DND-41 (cell line): ENCODE data around the gene PTPRD.

Source experiments
- ATAC-seq: fragments of 200-7000 bp; cut with Tn5 transposase; 3 replicates; pipeline ENCODE4 v1.9.1; 2021; ENCODE audit warnings: low read depth; ENCODE audit not compliant: insufficient read depth
- DNase-seq: peaks from one replicate; pipeline ENCODE4 v3.0.0-alpha.2; 2020
- H2AFZ ChIP-seq: 2 replicates; pipeline ENCODE4 v1.6.0; 2012; ENCODE audit warnings: low read depth, low read length
- H3K27ac ChIP-seq: 2 replicates; pipeline ENCODE4 v1.5.1; 2012; ENCODE audit warnings: low read length, inconsistent platforms
- H3K27me3 ChIP-seq: fragments of 200-600 bp; sonication (generic); 2 replicates; pipeline ENCODE4 v1.6.0; 2012; ENCODE audit warnings: low read length, mild to moderate bottlenecking, inconsistent platforms; ENCODE audit not compliant: insufficient read depth, poor library complexity
- H3K36me3 ChIP-seq: 2 replicates; pipeline ENCODE4 v1.5.1; 2012; ENCODE audit warnings: low read length, inconsistent platforms; ENCODE audit not compliant: insufficient read depth
- H3K4me1 ChIP-seq: 2 replicates; pipeline ENCODE4 v1.5.1; 2012; ENCODE audit warnings: mild to moderate bottlenecking, low read length; ENCODE audit not compliant: insufficient read depth
- H3K4me2 ChIP-seq: 2 replicates; pipeline ENCODE4 v1.6.0; 2012; ENCODE audit warnings: mild to moderate bottlenecking, moderate library complexity, low read length, inconsistent platforms; ENCODE audit not compliant: insufficient read depth
- H3K4me3 ChIP-seq, 2 experiments: fragments of 200-600 bp in 1 of 2; shearing (Covaris generic) in 1 of 2; 2 replicates each; pipeline ENCODE4 v1.5.1; 2012 to 2016; ENCODE audit warnings: inconsistent platforms in 2 of 2, low read length in 2 of 2, mild to moderate bottlenecking in 2 of 2, low read depth in 1 of 2, moderate library complexity in 1 of 2
- H3K79me2 ChIP-seq: 2 replicates; pipeline ENCODE4 v1.6.0; 2012; ENCODE audit warnings: low read length, inconsistent platforms; ENCODE audit not compliant: insufficient read depth
- H3K9ac ChIP-seq: 2 replicates; pipeline ENCODE4 v1.6.0; 2012; ENCODE audit warnings: low read depth, mild to moderate bottlenecking, inconsistent platforms, low read length, moderate library complexity
- H3K9me3 ChIP-seq: 2 replicates; pipeline ENCODE4 v1.5.1; 2012; ENCODE audit warnings: low read length, moderate library complexity, mild to moderate bottlenecking, inconsistent platforms; ENCODE audit not compliant: insufficient read depth, severe bottlenecking
- H4K20me1 ChIP-seq: 2 replicates; pipeline ENCODE4 v1.6.0; 2012; ENCODE audit warnings: low read length; ENCODE audit not compliant: insufficient read depth
- CTCF ChIP-seq: IDR thresholded peaks from 2 replicates; pipeline ENCODE4 v1.5.1; 2012; ENCODE audit warnings: borderline replicate concordance, low read length, moderate library complexity, mild to moderate bottlenecking; ENCODE audit not compliant: poor library complexity, severe bottlenecking; ENCODE audit errors: extremely low read depth
- EZH2 ChIP-seq: IDR thresholded peaks from 3 replicates; pipeline ENCODE4 v1.6.1; 2012; ENCODE audit warnings: borderline replicate concordance, low read depth, mild to moderate bottlenecking, moderate library complexity, low read length, inconsistent platforms; ENCODE audit not compliant: severe bottlenecking

PTPRD gene

GRCh38 chr9:8874482-8874881 lies 1738.3 kb downstream of the PTPRD start:
- ATAC-seq: no peak
- H3K4me1 ChIP-seq: no peaks in the 10 kb centered on the region

GRCh38 chr9:8872802-8873201 lies 1740.0 kb downstream of the PTPRD start:
- H3K27ac ChIP-seq: no peak overlapping the region
- no peak overlapping the region for H3K4me3 ChIP-seq
- TF ChIP-seq CTCF: no peak
- TF ChIP-seq EZH2: no peak
- no peaks in the 10 kb centered on the region for H3K4me1 ChIP-seq
- H2AFZ ChIP-seq: no peak overlapping the region
- no peaks in the 10 kb centered on the region for H3K27me3 ChIP-seq
- H3K36me3 ChIP-seq: no peaks in the 10 kb centered on the region
- ATAC-seq (no peak), DNase-seq (no peak)
- H3K9me3 ChIP-seq: no peaks in the 10 kb centered on the region
- H3K79me2 ChIP-seq: no peaks in the 10 kb centered on the region
- no peak overlapping the region for H3K9ac ChIP-seq
- no peaks in the 10 kb centered on the region for H4K20me1 ChIP-seq
- no peak overlapping the region for H3K4me2 ChIP-seq

More at GRCh38 chr9:8874482-8874881, 1738.3 kb downstream of the PTPRD start:
- Histone ChIP-seq H3K4me3 (no peak overlapping the region), H3K9me3 (no peaks in the 10 kb centered on the region), H3K27ac (no peak overlapping the region), H4K20me1 (no peaks in the 10 kb centered on the region), H3K79me2 (no peaks in the 10 kb centered on the region), H3K36me3 (no peaks in the 10 kb centered on the region), H3K9ac (no peak overlapping the region), H3K4me2 (no peak overlapping the region), H2AFZ (no peak overlapping the region), H3K27me3 (no peaks in the 10 kb centered on the region)
- TF ChIP-seq EZH2: no peak
- TF ChIP-seq CTCF: no peak
- DNase-seq: no peak

- Histone ChIP-seq H3K4me3 (no peak overlapping the region), H2AFZ (no peak overlapping the region; the same call in 1 of the 2 replicates), H3K36me3 (no peaks in the 10 kb centered on the region), H3K9me3 (no peaks in the 10 kb centered on the region), H3K79me2 (no peaks in the 10 kb centered on the region), H3K4me2 (no peak overlapping the region), H3K4me1 (no peaks in the 10 kb centered on the region), H3K27ac (no peak overlapping the region), H4K20me1 (no peaks in the 10 kb centered on the region), H3K27me3 (no peaks in the 10 kb centered on the region), H3K9ac (no peak overlapping the region)
- no peak for TF ChIP-seq EZH2
- no peak for TF ChIP-seq CTCF
- DNase-seq (no peak), ATAC-seq (no peak)
These were observed 1740.9 kb downstream of the PTPRD start for GRCh38 chr9:8871796-8872445.
